Fibroblast of lung (primary cell): Measurements from ENCODE around the gene STYX.

Experiments used
- CTCF ChIP-seq, 2 donors: IDR thresholded peaks in 1 of 2; conservative IDR thresholded peaks in 1 of 2; 1 replicate in 1 of 2; 2 replicates in 1 of 2; pipeline ENCODE4 v1.5.1; 2011 to 2012; ENCODE audit warnings: low read length in 2 of 2, control low read depth in 1 of 2, inconsistent platforms in 1 of 2, low read depth in 1 of 2, mild to moderate bottlenecking in 1 of 2
- EZH2 ChIP-seq: IDR thresholded peaks from 2 replicates; pipeline ENCODE4 v1.5.1; 2012; ENCODE audit warnings: low read length, control low read depth, mild to moderate bottlenecking; ENCODE audit errors: missing control alignments

DNA sequence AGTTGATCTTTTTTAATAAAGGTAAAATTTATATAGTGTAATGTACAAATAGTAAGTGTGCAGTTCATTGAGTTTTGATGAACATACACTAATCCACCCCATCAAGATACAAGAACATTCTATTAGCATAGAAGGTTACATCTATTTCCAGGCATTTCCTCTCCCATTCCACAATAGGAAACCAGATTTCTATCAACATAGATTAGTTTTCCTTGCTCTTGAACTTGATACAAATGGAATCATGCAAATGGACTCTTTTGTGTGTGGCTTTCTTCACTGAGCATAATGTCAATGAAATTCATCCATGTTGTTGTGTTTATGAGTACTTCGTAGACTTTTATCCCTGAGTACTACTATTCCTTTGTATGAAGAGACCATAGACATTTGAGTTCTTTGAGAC is 10.8 kb downstream of the STYX start:
- TF ChIP-seq CTCF (conservative IDR thresholded peaks at IDR 0.05 in 1 of 2, IDR thresholded peaks at IDR 0.05 in 1 of 2; ENCODE audit: low read depth in 1 of 2, low read length in 2 of 2) (no peak), EZH2 (no peak)
